HCEC 1CT (cell line): ENCODE data around the gene YPEL4.
"Not testable (repeated sequence)": the region's sequence is repeated elsewhere in the genome, so short reads cannot be mapped to it uniquely, and the experiment has no call there.

Experiments
- DNase-seq: peaks from one replicate; pipeline ENCODE4 v3.0.0-alpha.2; 2017

Gene YPEL4, protein sequence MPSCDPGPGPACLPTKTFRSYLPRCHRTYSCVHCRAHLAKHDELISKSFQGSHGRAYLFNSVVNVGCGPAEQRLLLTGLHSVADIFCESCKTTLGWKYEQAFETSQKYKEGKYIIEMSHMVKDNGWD

DNA sequence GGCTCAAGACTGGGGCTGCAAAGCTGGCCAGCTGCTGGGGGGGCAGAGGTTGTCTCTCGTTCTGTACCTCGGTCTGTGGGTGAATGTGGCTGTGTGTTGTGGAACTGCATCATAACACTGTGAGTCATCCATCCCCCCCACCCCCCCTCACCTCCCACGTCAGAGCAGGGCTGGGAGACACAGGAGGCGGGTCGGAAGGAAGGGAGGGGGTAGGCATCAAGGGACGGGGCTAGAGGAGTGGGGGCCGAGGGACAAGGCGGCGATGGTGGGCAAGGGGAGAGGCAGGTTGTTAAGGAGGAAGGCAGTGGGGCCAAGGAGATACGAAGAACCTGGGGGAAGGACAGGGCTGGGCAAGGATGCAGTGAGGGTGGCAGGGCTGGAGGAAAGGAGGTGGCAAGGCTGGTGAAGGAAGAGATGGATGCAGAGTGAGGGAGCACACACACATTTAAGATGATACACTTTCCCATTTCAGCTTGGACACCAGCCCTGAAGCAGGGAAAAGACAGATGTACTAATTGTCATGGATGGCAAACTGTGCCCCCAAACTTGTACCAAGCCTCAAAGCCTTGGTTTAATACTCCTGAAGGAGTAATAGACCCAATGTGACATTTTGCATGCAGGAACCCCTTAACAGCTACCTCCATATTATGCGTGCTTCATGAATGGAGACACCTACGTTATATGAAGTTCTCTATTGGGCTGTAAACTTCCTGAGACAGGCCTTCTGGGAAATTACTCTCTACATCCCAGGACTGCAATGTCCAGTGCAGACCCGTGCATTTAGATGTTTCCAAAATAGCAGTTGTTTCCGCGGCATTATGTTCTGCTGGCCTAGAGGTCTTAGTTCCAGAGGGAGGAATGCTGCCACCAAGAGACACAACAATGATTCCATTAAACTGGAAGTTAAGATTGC, at the start of gene YPEL4:
Gene YPEL4 (minus strand): TSS at position 87 of the 913 bp plus-strand sequence. CDS start 2,805 bp downstream, outside the sequence.
- DNase-seq, result peak; percentile 68

DNA sequence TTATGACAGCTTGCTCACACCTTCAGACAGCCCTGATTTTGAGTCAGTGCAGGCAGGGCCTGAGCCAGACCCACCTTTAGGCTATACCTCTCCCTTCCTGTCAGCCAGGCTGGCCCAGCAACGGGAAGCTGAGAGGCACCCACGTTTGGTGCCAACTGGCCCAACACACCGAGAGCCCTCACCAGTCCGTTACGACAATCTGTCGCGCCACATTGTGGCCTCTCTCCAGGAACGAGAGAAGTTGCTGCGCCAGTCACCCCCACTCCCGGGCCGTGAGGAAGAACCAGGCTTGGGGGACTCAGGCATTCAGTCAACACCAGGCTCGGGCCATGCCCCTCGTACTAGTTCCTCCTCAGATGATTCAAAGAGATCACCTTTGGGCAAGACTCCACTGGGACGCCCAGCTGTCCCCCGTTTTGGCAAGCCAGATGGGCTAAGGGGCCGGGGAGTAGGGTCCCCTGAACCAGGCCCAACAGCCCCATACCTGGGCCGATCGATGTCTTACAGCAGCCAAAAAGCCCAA, 49.2 kb upstream of the YPEL4 start:
- no peak for DNase-seq

DNA sequence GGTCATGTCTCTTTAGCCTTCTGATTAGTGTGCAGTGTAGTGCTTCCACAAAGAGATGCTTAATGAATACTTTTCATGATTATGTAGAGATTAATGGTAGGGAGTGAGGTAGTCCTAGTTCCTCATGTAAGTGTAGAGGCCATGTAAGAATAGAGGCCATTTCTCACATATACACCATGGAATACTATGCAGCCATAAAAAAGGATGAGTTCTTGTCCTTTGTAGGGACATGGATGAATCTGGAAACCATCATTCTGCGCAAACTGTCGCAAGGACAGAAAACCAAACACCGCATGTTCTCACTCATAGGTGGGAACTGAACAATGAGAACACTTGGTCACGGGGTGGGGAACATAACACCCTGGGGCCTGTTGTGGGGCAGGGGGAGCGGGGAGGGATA, 40.8 kb upstream of the YPEL4 start:
- DNase-seq, result not testable (repeated sequence)

DNA sequence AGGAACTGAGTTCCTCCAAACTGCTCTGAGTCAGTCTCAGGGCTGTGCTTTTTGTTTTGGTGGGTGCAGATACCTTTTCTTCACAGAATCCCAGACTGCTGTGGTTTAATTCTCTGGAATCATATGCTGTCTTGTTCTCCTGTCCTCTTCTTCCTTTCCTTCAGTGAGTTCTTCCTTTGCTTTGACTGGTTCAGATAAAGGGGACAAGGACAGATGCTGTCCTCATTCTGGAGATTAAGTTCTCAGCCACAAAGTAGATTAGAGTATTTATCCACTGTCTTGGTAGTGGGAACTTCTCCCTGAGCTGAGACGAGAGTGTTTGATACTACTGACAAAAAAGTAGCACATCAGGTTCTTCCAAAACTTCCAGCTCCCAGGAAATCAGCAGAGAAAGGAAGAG, 31.5 kb upstream of the YPEL4 start:
- DNase-seq, result no peak

DNA sequence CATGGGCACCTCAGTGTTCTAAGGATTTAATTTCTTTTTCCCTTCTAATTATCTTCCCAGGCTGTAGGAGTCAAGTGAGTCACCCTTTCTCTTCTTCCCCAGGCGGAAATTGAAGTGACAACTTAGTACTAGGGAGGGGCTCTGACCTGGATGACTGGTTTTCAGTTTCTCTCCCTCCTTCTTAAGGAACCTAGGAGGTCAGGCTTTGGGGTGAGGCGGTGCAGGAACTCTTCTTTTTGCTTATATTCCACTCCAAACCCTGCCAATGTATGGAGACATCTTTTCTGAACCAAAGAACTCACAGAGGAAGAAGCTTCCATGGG, 30.8 kb upstream of the YPEL4 start:
- DNase-seq, result peak; percentile 18

DNA sequence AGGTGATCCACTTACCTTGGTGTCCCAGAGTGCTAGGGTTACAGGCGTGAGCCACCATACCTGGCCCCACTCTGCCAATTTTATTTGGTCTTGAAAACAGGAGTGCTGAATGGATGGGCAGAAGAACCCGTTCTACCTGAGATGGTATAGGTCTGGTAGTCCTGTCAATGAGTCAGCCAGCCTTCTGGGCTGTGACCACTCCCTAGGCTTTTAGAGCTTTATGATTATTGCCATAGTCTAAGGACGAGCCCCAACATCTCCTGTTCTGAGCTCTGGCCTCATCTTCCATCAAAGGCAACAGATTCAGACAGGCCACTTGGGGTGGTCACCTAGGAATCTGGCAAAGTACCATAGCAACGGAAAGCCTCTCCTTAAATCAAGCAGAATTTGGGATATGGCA, 29.7 kb upstream of the YPEL4 start:
- no peak for DNase-seq

DNA sequence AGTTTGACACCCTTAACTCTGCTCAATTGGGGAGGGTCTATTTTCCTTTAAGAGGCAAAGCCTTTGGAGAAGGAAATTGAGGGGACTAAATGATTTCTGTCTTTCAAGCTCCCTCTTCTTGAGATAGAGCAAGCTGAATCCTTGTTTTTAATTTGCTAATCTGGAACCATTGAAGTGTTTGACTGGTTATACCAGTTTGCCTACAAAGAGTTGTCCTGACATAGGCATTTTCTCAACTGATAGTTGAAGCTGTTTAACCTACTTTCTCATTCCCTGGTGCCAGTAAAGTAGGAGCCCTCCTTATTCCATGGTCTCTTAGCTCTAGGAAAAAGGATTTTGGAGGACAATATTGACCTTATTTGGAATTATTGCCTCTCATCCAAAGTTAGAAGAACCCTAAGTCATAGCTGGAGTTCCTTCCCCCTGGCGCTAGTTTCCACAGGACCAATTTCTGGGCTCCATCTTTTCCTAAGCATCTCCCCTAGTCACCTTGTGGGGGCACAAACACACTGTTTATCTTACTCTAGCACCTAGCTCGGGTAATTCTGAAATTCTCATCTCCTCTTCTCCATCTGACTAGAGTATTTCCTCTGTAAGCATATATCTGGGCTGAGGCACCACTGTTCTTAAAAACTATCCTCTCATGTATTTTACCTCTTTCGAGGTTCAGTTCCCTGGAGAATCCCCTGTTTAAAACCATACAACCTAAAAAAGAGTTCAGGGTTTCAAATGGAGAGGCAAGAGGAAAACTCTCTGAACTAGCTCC, 25.6 kb upstream of the YPEL4 start:
- no peak for DNase-seq

DNA sequence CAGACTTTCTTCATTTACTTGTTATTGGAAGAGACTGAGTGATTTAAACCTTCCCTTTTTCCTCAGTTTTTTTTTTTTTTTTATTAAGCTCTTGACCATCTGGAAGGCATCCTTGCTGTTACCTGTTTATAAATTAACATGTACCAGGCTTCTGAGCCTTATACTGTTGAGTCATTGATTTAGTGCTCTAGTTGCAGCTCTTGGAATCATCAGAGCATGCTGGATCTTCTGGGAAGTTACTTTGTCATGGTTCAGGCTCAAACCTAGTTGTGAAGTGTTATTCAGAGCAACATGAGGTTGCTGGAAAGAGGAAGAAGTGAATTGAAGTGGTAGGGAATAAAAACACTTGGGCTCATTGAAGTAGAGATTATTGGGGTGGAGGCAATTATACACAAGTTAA, 24.5 kb upstream of the YPEL4 start:
- DNase-seq, result no peak

DNA sequence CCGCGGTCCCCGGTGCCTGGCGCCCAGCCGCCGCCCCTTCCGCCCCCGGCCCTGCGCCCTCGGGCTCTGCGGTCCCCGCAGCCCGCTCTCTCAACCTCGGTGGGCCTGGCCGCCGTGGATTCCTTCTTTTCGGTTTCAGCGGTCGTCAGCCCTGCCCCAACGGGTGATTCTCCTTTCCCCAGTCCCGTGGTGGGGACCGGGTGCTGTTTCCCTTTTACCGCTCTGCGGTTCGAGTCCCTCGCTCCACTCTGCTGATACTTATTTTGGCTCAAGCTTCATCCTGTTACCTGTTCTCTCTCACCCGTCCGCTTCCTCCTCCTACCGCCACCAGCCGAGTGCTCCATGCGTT, 18.7 kb upstream of the YPEL4 start:
- no peak for DNase-seq

DNA sequence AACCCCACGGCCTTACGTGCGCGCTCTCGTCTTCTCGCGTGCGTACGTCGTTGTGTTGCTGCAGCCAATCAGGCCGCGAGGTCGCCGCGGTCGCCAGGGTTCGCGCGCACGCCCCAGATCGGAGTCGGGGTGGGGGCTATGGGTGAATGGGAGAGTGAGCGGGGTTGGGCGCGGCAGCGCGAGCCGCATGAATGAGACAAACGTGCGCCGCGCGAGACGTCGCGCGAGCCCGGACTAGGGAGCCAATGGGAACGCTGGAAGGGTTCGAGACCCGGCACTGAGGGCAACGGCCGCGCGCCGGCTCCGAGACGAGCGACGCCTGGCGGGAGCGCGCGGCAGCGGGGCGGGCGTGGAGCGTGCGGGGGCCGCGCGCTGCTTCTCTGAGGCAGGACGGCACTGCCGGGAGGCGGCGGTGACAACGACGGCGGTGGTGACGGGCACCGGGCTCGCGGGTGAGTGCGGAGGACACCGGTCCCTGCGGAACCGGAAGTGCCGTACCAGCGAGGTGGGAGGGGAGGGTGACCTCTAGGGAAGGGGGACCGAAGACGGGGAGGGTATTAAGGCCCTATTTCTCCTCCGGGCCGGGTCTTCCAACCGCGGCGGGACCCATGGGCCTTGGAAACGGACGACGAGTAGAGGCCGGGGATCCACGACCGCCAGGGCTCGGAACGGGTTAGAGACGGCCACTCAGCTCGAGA, 18.2 kb upstream of the YPEL4 start, which contains the start of gene ZDHHC5:
Gene ZDHHC5 (plus strand): TSS at position 379 of the 698 bp plus-strand sequence. CDS start 4,977 bp downstream, outside the sequence.
- DNase-seq, result peak; percentile 99

DNA sequence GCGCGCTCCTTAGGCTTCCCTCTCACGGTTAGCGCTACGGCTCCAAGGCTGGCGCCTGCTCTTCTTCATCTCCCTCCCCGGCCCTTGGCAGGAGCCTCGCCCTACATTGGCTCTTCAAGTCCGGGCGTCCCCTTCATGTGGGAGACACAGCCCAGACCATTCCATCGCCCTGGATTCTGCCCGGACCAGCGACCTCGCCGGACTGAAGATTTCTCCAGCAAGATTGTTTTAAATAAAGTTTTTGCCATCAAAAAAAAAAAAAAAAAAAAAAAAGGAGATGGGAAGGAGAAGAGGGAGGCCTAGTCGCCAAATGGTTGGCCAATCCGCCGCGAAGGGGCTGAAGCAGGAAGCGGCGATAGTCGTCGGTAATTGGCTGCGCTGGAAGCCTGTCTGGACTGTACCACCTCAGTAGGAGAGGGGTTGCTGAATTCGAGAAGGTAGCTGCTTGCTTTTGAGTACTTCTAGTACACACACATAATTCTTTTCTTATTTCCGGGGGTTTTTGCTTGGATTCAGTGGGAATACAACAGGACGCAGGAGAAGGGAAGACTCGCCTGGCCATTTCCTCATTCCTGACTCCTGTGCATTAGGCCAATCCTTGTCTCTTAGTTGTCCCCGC, 17.5 kb upstream of the YPEL4 start:
- DNase-seq, result peak; percentile 99

DNA sequence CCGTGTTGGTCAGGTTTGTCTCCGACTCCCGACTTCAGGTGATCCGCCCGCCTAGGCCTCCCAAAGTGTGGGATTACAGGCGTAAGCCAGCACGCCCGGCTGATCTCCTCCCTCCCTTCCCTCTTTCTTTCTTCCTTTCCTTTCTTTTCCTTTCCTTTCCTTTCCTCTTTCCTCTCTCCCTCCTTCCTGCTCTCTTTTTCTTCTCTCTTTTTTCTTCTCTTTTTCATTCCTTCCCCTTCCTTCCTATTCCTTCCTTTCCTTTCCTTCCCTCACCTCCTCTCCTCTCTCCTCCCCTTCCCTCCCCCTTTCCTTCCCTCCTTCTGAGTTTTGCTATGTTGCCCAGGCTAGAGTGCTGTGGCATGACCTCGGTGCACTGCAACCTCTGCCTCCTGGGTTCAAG, 14.3 kb upstream of the YPEL4 start:
- DNase-seq, result no peak

DNA sequence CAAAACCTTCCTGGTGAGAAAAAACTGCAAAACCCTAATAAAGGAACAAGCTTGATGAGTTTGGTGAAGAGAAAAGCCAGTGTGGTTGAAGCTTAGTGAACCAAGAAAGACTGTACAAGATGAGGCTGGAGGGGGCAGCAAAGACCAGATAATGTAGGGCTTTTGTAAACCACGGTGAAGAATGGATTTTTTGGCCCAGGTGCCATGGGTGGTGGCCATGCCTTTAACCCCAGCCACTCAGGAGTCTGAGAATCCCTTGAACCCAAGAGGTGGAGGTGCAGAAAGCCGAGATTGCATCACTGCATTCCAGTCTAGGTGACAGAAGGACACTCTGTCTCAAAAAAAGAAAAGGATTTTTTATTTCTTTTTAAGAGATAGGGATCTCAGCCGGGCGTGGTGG, 13.2 kb upstream of the YPEL4 start:
- no peak for DNase-seq

DNA sequence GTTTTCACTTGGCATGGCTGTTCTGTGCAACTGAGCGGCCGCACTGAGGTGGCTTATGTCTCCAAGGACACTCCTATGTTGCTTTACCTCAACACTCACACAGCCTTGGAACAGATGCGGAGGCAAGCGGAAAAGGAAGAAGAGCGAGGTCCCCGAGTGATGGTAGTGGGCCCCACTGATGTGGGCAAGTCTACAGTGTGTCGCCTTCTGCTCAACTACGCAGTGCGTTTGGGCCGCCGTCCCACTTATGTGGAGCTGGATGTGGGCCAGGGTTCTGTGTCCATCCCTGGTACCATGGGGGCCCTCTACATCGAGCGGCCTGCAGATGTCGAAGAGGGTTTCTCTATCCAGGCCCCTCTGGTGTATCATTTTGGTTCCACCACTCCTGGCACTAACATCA, 10.0 kb upstream of the YPEL4 start:
- DNase-seq, result no peak

DNA sequence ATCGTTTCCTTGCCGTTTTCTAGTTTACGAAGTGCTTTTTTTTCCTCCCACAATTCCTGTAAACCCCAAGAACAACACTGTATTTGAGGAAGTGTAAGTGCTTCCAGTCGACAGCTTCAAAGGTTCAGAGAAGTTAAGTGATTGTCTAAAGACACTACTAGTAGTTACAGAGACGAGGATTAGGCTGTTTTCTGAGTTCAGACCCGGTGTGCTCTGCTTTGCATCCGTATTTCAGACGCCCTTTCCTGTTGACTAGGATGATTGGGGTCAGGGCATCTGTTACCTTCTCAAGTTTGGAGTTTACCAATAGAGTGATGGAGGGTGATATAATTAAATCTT, 8.3 kb upstream of the YPEL4 start:
- DNase-seq, result no peak

DNA sequence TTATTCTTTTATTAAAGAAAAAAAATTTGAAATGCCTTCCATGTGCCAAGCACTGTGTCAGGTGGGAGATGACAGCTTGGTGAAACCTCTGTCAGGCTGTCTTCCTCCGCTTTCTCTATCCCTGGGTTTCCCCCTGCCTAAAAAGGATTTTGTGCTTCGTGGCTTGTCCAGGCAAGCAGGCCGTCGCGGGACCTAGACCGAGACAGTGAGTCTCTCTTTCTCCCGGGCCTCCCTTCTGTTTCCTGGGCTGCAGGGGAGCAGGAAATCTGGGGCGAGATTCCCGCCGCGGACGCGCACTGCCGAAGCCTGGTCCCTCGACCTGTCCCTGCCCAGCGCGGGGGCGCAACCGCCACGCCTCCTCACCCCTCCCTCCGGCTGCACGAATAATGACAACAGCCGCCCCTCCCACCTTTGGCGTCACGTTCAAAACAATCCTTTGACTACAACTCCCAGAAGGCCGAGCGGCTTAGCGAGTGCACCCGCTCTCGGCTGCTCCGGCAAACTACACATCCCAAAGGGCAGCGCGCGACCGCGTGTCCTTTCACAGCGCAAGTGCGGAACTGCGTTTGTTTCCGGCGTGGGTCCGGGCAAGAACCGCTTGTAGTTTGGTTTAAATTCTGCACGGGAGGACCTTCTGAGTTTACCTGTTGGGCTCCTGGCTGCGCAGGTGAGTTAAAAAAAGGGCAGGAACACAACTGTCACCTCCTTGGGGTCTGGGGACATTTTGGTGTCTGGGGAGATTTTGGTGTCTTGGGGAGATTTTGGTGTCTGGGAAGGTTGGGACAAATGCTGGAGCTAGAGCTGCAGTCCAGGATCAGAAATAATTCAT, 7.7 kb upstream of the YPEL4 start, which contains the start of gene CLP1:
Gene CLP1 (plus strand): TSS at position 569 of the 829 bp plus-strand sequence. CDS start 1,715 bp downstream, outside the sequence.
- peak; percentile 97 for DNase-seq

DNA sequence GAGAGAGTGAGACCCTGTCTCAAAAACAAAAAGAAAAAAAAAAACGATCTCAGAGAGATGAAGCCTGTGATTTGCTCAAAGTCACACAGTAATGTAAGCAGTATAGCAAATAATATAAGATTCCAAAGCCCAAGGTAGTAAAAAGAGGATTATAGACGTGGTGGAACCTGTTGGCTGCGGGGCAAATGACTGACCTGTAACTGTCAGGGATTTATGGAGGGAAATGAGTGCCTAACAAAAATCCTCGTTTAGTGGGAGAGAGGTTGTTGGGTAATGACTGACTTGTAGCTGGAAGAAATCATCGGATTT, 7.1 kb upstream of the YPEL4 start:
- no peak for DNase-seq

DNA sequence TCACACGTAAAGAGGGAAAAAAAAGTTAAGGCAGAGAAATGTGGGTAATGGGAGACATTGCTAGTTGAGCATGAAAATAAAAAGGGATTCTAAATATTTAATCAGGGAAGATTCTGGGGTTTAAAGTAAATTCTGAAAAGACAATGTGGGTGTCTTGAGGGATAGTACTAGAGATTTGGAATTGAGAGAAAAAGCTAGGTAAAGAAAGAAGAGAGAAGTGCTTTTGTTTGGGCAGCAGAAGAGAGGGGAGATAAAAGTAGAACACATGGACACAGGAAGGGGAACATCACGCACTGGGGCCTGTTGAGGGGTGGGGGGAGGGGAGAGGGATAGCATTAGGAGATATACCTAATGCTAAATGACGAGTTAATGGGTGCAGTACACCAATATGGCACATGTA, 3.5 kb upstream of the YPEL4 start:
- no peak for DNase-seq

DNA sequence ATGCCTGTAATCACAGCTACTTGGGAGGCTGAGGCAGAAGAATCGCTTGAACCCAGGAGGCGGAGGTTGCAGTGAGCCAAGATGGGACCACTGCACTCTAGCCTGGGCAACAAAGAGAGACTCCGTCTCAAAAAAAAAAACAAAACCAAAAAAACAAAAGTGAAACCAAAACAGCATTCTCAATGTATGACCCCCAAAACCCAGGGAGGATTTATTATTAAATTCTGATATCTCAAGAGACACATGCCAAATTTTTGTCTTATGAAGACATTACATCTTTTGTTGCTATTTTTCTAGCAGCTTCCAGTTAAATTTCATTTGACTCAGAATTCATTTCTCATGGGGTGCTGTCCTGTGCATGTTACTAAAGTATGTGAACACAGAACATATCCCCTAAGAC, 3.0 kb upstream of the YPEL4 start:
- no peak for DNase-seq

DNA sequence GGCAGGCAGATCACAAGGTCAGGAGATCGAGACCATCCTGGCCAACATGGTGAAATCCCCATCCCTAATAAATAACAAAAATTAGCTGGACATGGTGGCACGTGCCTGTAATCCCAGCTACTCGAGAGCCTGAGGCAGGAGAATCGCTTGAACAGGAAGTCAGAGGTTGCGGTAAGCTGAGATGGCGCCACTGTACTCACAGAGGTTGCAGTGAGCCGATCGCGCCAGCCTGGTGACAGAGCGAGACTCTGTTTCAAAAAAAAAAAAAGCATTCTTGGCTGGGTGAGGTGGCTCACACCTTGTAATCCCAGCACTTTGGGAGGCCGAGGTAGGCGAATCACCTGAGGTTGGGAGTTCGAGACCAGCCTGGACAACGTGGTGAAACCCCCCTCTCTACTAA, 2.5 kb upstream of the YPEL4 start:
- DNase-seq, result not testable (repeated sequence)

DNA sequence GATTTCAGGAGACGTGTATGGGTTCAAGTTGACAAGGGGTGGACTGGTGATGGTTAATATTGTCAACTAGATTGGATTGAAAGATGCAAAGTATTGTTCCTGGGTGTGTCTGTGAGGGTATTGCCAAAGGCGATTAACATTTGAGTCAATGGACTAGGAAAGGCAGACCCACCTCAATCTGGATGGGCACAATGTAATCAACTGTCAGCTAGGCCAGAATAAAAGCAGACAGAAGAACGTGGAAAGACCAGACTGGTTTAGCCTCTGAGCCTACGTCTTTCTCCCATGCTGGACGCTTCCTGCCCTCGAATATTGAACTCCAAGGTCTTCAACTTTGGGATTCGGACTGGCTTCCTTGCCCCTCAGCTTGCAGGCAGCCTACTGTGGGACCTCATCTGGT, 1.7 kb upstream of the YPEL4 start:
- DNase-seq, result no peak

DNA sequence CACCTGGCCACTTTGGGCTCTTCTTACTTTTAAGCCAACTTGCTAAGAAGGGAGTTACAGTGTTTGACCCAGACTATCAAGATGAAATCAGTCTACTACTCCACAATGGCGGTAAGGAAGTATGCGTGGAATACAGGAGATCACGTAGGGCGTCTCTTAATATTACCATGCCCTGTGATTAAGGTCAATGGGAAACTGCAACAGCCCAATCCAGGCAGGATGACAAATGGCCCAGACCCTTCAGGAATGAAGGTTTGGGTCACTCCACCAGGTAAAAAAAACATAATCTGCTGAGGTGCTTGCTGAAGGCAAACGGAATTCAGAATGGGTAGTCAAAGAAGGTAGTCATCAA, 1.0 kb upstream of the YPEL4 start:
- no peak for DNase-seq
